Keratinocyte (primary cell): ENCODE measurements around the gene AFG3L2.

Experiments
- CTCF ChIP-seq, 3 experiments: IDR thresholded peaks in 1 of 3; conservative IDR thresholded peaks in 1 of 3; optimal IDR thresholded peaks in 1 of 3; 2 replicates in 2 of 3; 3 replicates in 1 of 3; pipeline versions ENCODE3 to v1.5.1; 2011; ENCODE audit warnings: low read length in 3 of 3, mild to moderate bottlenecking in 3 of 3, moderate library complexity in 2 of 3, control low read depth in 1 of 3, inconsistent platforms in 1 of 3; ENCODE audit not compliant: insufficient read depth in 2 of 3; ENCODE audit errors: extremely low read depth in 1 of 3
- EZH2 ChIP-seq: IDR thresholded peaks from one replicate; pipeline ENCODE4 v1.6.1; 2012; ENCODE audit warnings: inconsistent platforms, mild to moderate bottlenecking, low read length, moderate library complexity

- peak in 1 of 3 experiments; percentile 26 for TF ChIP-seq CTCF (optimal IDR thresholded peaks at IDR 0.05 in 1 of 3, IDR thresholded peaks at IDR 0.05 in 1 of 3, conservative IDR thresholded peaks at IDR 0.05 in 1 of 3; ENCODE audit: extremely low read depth in 1 of 3, insufficient read depth in 2 of 3, low read length in 3 of 3)
- no peak for TF ChIP-seq EZH2
Observed at GRCh38 chr18:12307701-12308385, 69.2 kb downstream of the AFG3L2 start, which contains the start of gene TUBB6.
